Neural cell (in vitro differentiated cells): ENCODE results near the gene ROR2. TPM values are rescaled to one million over a fixed set of nuclear protein-coding genes. Genes with fewer than 3 reads are reported as not detected.

Experiments used
- H2AFZ ChIP-seq: fragments of 200-600, 300-800 bp; sonication (generic), shearing (Covaris generic); 2 replicates; pipeline ENCODE4 v1.6.0; 2014; ENCODE audit warnings: low read depth, mild to moderate bottlenecking, antibody characterized with exemption, low read length, moderate library complexity
- H3F3A ChIP-seq: fragments of 200-600 bp; shearing (Covaris generic); 2 replicates; pipeline ENCODE4 v1.6.1; 2016; ENCODE audit warnings: mild to moderate bottlenecking, moderate library complexity, mixed read lengths, antibody characterized with exemption, low read length; ENCODE audit not compliant: insufficient read depth, poor library complexity, severe bottlenecking
- H3K27ac ChIP-seq: fragments of 200-600, 300-800 bp; sonication (generic), shearing (Covaris generic); 2 replicates; pipeline ENCODE4 v1.5.1; 2014; ENCODE audit warnings: mild to moderate bottlenecking, low read length, moderate library complexity
- H3K27me3 ChIP-seq: fragments of 300-800, 200-600 bp; sonication (generic), shearing (Covaris generic); 2 replicates; pipeline ENCODE4 v1.6.0; 2014; ENCODE audit warnings: mild to moderate bottlenecking, low read depth, low read length, moderate library complexity; ENCODE audit not compliant: insufficient read depth
- H3K36me3 ChIP-seq: fragments of 300-800, 200-600 bp; sonication (generic), shearing (Covaris generic); 2 replicates; pipeline ENCODE4 v1.5.1; 2014; ENCODE audit warnings: mild to moderate bottlenecking, antibody characterized with exemption, low read length, moderate library complexity; ENCODE audit not compliant: insufficient read depth
- H3K4me2 ChIP-seq: fragments of 300-800, 200-600 bp; sonication (generic), shearing (Covaris generic); 2 replicates; pipeline ENCODE4 v1.6.0; 2014; ENCODE audit warnings: mild to moderate bottlenecking, low read length
- H3K4me3 ChIP-seq: fragments of 300-800, 200-600 bp; sonication (generic), shearing (Covaris generic); 2 replicates; pipeline ENCODE4 v1.5.1; 2014; ENCODE audit warnings: mild to moderate bottlenecking, low read length, moderate library complexity
- H3K79me2 ChIP-seq: fragments of 200-600 bp; shearing (Covaris generic); replicated peaks from 2 replicates; pipeline ENCODE4 v1.6.0; 2014; ENCODE audit warnings: mild to moderate bottlenecking, low read length, moderate library complexity; ENCODE audit not compliant: insufficient read depth
- H3K9ac ChIP-seq: fragments of 300-800, 200-600 bp; sonication (generic), shearing (Covaris generic); 2 replicates; pipeline ENCODE4 v1.6.1; 2016; ENCODE audit warnings: mild to moderate bottlenecking, low read length, mixed read lengths
- H3K9me2 ChIP-seq: fragments of 200-600 bp; shearing (Covaris generic); 2 replicates; pipeline ENCODE4 v1.6.1; 2016; ENCODE audit warnings: mild to moderate bottlenecking, low read length, mixed read lengths; ENCODE audit not compliant: insufficient read depth
- H3K9me3 ChIP-seq: fragments of 200-600, 300-800 bp; sonication (generic), shearing (Covaris generic); 2 replicates; pipeline ENCODE4 v1.6.1; 2016; ENCODE audit warnings: mild to moderate bottlenecking, mixed run types, low read length, moderate library complexity, mixed read lengths
- H4K20me1 ChIP-seq: fragments of 200-600 bp; shearing (Covaris generic); 2 replicates; pipeline ENCODE4 v1.6.1; 2016; ENCODE audit warnings: mild to moderate bottlenecking, mixed run types; ENCODE audit not compliant: insufficient read depth
- EP300 ChIP-seq: fragments of 450-650 bp; conservative IDR thresholded peaks from 2 replicates; pipeline ENCODE4 v1.6.1; 2014; ENCODE audit warnings: antibody characterized with exemption, mild to moderate bottlenecking, moderate library complexity; ENCODE audit not compliant: poor library complexity, severe bottlenecking
- EZH2 ChIP-seq: fragments of 200-600, 300-800 bp; shearing (Covaris generic), sonication (generic); IDR thresholded peaks from 2 replicates; pipeline ENCODE4 v1.6.1; 2014; ENCODE audit warnings: antibody characterized with exemption, low read length, borderline replicate concordance, mild to moderate bottlenecking; ENCODE audit not compliant: insufficient read depth, poor library complexity, severe bottlenecking
- MXI1 ChIP-seq: fragments of 450-650 bp; conservative IDR thresholded peaks from 2 replicates; pipeline ENCODE4 v1.6.1; 2014; ENCODE audit warnings: antibody characterized with exemption, mild to moderate bottlenecking; ENCODE audit not compliant: poor library complexity, severe bottlenecking
- POLR2AphosphoS5 ChIP-seq: IDR thresholded peaks from 2 replicates; pipeline ENCODE4 v1.6.1; 2012
- RAD21 ChIP-seq: fragments of 450-650 bp; conservative IDR thresholded peaks from 2 replicates; pipeline ENCODE4 v1.6.1; 2014; ENCODE audit warnings: antibody characterized with exemption, mild to moderate bottlenecking, moderate library complexity
- REST ChIP-seq: IDR thresholded peaks from 2 replicates; pipeline ENCODE4 v1.6.1; 2012; ENCODE audit warnings: borderline replicate concordance
- SMC3 ChIP-seq: fragments of 450-650 bp; conservative IDR thresholded peaks from 2 replicates; pipeline ENCODE4 v1.6.1; 2014; ENCODE audit warnings: antibody characterized with exemption, mild to moderate bottlenecking, moderate library complexity; ENCODE audit not compliant: poor library complexity
- TAF1 ChIP-seq: IDR thresholded peaks from 2 replicates; pipeline ENCODE4 v1.6.1; 2012; ENCODE audit warnings: low read depth
- polyA plus RNA-seq: library from polyadenylated mRNA; depleted of rRNA; stranded (reverse); fragments of >200 nt; gene quantifications from 2 replicates; pipeline ENCODE4 v1.2.3, GENCODE V29; 2014
- TF ChIP-seq, protein P1 (sequence below): fragments of 450-650 bp; IDR thresholded peaks from 2 replicates; pipeline ENCODE4 v1.5.1; 2014; ENCODE audit warnings: antibody characterized with exemption, mild to moderate bottlenecking, moderate library complexity; ENCODE audit not compliant: poor library complexity, severe bottlenecking

The ROR2 gene
- polyA plus RNA-seq, 1 donor from 2014 or later = 0.33 TPM

GRCh38 chr9:91678807-91679580 is 271.0 kb downstream of the ROR2 start:
- Histone ChIP-seq H3K27me3 (no peaks in the 10 kb centered on the region), H3K9me2 (no peaks in the 10 kb centered on the region), H3F3A (no peaks in the 10 kb centered on the region), H3K27ac (no peak overlapping the region), H3K9ac (no peak overlapping the region), H3K9me3 (no peaks in the 10 kb centered on the region), H2AFZ (no peak overlapping the region), H3K36me3 (no peaks in the 10 kb centered on the region), H3K4me3 (no peak overlapping the region), H3K4me2 (no peak overlapping the region), H4K20me1 (no peaks in the 10 kb centered on the region), H3K79me2 (no peaks in the 10 kb centered on the region)
- TF ChIP-seq EP300 = no peak
- no peak for TF ChIP-seq MXI1
- TF ChIP-seq POLR2AphosphoS5 = no peak
- no peak for TF ChIP-seq EZH2
- no peak for TF ChIP-seq RAD21
- TF ChIP-seq REST = no peak
- TF ChIP-seq, protein P1, sequence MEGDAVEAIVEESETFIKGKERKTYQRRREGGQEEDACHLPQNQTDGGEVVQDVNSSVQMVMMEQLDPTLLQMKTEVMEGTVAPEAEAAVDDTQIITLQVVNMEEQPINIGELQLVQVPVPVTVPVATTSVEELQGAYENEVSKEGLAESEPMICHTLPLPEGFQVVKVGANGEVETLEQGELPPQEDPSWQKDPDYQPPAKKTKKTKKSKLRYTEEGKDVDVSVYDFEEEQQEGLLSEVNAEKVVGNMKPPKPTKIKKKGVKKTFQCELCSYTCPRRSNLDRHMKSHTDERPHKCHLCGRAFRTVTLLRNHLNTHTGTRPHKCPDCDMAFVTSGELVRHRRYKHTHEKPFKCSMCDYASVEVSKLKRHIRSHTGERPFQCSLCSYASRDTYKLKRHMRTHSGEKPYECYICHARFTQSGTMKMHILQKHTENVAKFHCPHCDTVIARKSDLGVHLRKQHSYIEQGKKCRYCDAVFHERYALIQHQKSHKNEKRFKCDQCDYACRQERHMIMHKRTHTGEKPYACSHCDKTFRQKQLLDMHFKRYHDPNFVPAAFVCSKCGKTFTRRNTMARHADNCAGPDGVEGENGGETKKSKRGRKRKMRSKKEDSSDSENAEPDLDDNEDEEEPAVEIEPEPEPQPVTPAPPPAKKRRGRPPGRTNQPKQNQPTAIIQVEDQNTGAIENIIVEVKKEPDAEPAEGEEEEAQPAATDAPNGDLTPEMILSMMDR = no peak
- TF ChIP-seq SMC3 = no peak
- no peak for TF ChIP-seq TAF1

DNA sequence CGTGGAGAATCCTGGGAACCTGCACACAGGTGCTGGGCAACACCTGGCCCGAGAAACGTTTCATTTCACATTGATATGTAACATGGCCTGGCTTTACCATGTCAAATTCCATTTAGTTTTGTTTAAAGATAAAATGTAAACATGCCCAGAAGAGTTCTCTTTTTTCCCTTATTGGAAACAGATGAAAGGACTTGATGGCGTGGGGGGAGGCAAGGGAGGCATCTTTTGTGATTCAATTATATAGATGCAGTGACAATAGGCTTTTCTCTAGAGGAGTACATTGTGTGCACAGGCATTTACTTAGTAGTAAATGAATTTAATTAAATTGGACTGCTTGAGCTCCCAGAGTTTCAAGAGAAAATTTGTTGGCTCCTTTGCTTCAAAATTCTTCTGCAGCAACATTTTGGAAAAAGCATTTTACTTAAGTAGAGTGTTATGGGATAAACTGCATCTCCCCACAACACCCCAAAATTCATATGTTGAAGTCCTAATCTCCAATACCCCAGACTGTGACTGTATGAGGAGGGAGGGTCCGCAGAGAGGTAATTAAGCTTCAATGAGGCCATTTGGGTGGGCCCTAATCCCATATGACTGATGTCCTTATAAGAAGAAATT is 272.1 kb downstream of the ROR2 start:
- Histone ChIP-seq H2AFZ (no peak overlapping the region), H3K4me2 (no peak overlapping the region), H3K27me3 (no peaks in the 10 kb centered on the region), H3K9me3 (no peaks in the 10 kb centered on the region), H3K79me2 (no peaks in the 10 kb centered on the region), H3K27ac (no peak overlapping the region), H4K20me1 (no peaks in the 10 kb centered on the region), H3F3A (no peaks in the 10 kb centered on the region), H3K36me3 (no peaks in the 10 kb centered on the region), H3K9me2 (no peaks in the 10 kb centered on the region), H3K9ac (no peak overlapping the region), H3K4me3 (no peak overlapping the region)
- TF ChIP-seq TAF1 = no peak
- TF ChIP-seq, protein P1 = no peak
- TF ChIP-seq EP300 = no peak
- no peak for TF ChIP-seq SMC3
- no peak for TF ChIP-seq EZH2
- TF ChIP-seq MXI1 = no peak
- TF ChIP-seq RAD21 = no peak
- TF ChIP-seq REST = no peak
- no peak for TF ChIP-seq POLR2AphosphoS5
